HL-60 (cell line): Measurements from ENCODE around the gene KRT28.
"Not testable (repeated sequence)": the region's sequence is repeated elsewhere in the genome, so short reads cannot be mapped to it uniquely, and the experiment has no call there.

Experiments used
- DNase-seq, 2 experiments: peaks; one replicate each; pipeline ENCODE4 v3.0.0-alpha.2; 2010 to 2020; ENCODE audit warnings: low read depth in 1 of 2, low spot score in 1 of 2
- H3K27ac ChIP-seq: fragments of 250-450 bp; sonication (Bioruptor Pico); replicated peaks from 2 replicates; pipeline ENCODE4 v1.5.1; 2020; ENCODE audit warnings: mild to moderate bottlenecking, moderate library complexity
- H3K27me3 ChIP-seq: fragments of 250-450 bp; sonication (Bioruptor Pico); 2 replicates; pipeline ENCODE4 v1.5.1; 2021; ENCODE audit warnings: mild to moderate bottlenecking, moderate library complexity; ENCODE audit not compliant: insufficient read depth, poor library complexity, severe bottlenecking
- H3K4me3 ChIP-seq: replicated peaks from 2 replicates; pipeline ENCODE4 v1.5.1; 2011; ENCODE audit warnings: mild to moderate bottlenecking, control low read depth, low read length; ENCODE audit not compliant: insufficient read depth
- GABPA ChIP-seq: IDR thresholded peaks from 2 replicates; pipeline ENCODE4 v1.6.1; 2012; ENCODE audit warnings: low read depth
- POLR2AphosphoS5 ChIP-seq: IDR thresholded peaks from 2 replicates; pipeline ENCODE4 v1.6.1; 2012; ENCODE audit warnings: low read depth
- SPI1 ChIP-seq: IDR thresholded peaks from 2 replicates; pipeline ENCODE4 v1.6.1; 2012; ENCODE audit warnings: low read depth, mild to moderate bottlenecking, borderline replicate concordance
- TF ChIP-seq, protein P1 (sequence below): IDR thresholded peaks from one replicate; pipeline ENCODE4 v1.5.1; 2011; ENCODE audit warnings: low read length, control low read depth, inconsistent platforms; ENCODE audit not compliant: insufficient read depth
- TF ChIP-seq, protein P2 (sequence below): IDR thresholded peaks from 2 replicates; pipeline ENCODE4 v1.6.1; 2012; ENCODE audit warnings: low read depth; ENCODE audit not compliant: insufficient replicate concordance

The KRT28 gene

DNA sequence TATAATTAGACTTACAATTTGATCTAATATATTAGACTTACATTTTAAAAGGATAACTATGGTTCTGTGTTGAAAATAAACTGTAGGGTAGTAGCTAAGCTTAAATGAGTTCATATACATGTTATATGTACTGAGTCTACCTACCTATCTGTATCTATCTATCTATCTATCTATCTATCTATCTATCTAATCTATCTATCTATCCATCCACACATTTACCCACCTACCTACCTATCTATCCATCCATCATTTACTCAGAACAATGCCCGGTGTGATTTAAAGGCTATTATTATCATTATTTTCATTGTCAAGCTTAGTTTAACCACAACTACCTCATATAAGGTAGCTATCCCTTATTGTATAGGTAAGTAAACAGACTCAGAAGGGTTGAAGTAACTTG is 15.6 kb upstream of the KRT28 start:
- Histone ChIP-seq H3K4me3 (no peak overlapping the region), H3K27me3 (peaks cover 13% of the 10 kb centered on the region), H3K27ac (no peak overlapping the region)
- DNase-seq = no peak
- TF ChIP-seq SPI1 (no peak), GABPA (no peak), POLR2AphosphoS5 (no peak)
- TF ChIP-seq, protein P1, sequence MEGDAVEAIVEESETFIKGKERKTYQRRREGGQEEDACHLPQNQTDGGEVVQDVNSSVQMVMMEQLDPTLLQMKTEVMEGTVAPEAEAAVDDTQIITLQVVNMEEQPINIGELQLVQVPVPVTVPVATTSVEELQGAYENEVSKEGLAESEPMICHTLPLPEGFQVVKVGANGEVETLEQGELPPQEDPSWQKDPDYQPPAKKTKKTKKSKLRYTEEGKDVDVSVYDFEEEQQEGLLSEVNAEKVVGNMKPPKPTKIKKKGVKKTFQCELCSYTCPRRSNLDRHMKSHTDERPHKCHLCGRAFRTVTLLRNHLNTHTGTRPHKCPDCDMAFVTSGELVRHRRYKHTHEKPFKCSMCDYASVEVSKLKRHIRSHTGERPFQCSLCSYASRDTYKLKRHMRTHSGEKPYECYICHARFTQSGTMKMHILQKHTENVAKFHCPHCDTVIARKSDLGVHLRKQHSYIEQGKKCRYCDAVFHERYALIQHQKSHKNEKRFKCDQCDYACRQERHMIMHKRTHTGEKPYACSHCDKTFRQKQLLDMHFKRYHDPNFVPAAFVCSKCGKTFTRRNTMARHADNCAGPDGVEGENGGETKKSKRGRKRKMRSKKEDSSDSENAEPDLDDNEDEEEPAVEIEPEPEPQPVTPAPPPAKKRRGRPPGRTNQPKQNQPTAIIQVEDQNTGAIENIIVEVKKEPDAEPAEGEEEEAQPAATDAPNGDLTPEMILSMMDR = no peak
- TF ChIP-seq, protein P2, sequence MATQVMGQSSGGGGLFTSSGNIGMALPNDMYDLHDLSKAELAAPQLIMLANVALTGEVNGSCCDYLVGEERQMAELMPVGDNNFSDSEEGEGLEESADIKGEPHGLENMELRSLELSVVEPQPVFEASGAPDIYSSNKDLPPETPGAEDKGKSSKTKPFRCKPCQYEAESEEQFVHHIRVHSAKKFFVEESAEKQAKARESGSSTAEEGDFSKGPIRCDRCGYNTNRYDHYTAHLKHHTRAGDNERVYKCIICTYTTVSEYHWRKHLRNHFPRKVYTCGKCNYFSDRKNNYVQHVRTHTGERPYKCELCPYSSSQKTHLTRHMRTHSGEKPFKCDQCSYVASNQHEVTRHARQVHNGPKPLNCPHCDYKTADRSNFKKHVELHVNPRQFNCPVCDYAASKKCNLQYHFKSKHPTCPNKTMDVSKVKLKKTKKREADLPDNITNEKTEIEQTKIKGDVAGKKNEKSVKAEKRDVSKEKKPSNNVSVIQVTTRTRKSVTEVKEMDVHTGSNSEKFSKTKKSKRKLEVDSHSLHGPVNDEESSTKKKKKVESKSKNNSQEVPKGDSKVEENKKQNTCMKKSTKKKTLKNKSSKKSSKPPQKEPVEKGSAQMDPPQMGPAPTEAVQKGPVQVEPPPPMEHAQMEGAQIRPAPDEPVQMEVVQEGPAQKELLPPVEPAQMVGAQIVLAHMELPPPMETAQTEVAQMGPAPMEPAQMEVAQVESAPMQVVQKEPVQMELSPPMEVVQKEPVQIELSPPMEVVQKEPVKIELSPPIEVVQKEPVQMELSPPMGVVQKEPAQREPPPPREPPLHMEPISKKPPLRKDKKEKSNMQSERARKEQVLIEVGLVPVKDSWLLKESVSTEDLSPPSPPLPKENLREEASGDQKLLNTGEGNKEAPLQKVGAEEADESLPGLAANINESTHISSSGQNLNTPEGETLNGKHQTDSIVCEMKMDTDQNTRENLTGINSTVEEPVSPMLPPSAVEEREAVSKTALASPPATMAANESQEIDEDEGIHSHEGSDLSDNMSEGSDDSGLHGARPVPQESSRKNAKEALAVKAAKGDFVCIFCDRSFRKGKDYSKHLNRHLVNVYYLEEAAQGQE = no peak

DNA sequence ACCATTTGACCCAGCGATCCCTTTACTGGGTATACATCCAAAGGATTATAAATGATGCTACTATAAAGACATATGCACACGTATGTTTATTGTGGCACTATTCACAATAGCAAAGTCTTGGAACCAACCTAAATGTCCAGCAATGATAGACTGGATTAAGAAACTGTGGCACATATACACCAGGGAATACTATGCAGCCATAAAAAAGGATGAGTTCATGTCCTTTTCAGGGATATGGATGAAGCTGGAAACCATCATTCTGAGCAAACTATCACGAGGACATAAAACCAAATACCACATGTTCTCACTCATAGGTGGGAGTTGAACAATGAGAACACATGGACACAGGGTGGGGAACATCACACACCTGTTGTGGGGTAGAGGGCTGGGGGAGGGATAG is 14.9 kb upstream of the KRT28 start:
- H3K4me3 ChIP-seq, DNase-seq, H3K27ac ChIP-seq: not testable (repeated sequence)
- H3K27me3 ChIP-seq = peaks cover 19% of the 10 kb centered on the region

DNA sequence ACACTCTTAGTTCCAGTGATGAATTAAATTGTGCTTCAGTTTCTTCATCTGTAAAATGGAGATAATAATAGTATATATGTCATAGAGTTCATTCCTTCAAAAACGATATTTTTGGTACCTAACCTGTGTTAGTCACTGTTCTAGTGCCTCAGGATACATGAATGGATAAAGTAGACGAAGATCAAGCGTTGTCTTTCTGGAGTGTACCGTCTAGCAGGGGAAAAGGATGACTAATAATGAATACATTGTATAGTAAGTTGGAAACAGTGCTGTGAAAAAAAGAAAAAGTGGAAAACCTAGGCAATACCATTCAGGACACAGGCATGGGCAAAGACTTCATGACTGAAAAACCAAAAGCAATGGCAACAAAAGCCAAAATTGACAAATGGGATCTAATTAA is 14.0 kb upstream of the KRT28 start:
- Histone ChIP-seq H3K27ac (no peak overlapping the region), H3K4me3 (no peak overlapping the region), H3K27me3 (peaks cover 19% of the 10 kb centered on the region)
- DNase-seq = no peak
- no peak for TF ChIP-seq GABPA
- TF ChIP-seq, protein P1 = no peak
- TF ChIP-seq, protein P2 = no peak
- no peak for TF ChIP-seq POLR2AphosphoS5
- TF ChIP-seq SPI1 = no peak

DNA sequence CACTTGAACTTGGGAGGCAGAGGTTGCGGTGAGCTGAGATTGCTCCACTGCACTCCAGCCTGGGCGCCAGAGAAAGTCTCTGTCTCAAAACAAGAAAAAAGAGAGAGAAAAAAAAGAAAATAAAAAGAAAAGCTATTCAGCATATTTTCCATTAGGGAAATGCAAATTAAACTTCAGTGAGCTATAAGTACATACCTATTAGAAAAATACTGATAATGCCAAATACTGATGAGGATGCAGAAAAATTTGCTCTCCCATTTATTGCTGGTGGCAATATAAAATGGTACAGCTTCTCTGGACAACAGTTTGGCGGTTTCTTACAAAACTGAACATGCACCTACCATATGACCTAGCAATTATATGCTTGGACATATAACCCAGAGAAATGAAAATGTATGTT is 12.9 kb upstream of the KRT28 start:
- TF ChIP-seq, protein P2 = no peak
- TF ChIP-seq, protein P1 = no peak
- no peak for TF ChIP-seq GABPA
- no peak for TF ChIP-seq POLR2AphosphoS5
- TF ChIP-seq SPI1 = no peak
- no peak overlapping the region for H3K4me3 ChIP-seq
- H3K27me3 ChIP-seq = peaks cover 19% of the 10 kb centered on the region
- H3K27ac ChIP-seq = no peak overlapping the region
- no peak for DNase-seq
